Measurements from ENCODE around the gene TMEM191C. TPM values are rescaled to one million over a fixed set of nuclear protein-coding genes. Genes with fewer than 3 reads are reported as not detected.
"Not testable (repeated sequence)": the region's sequence is repeated elsewhere in the genome, so short reads cannot be mapped to it uniquely, and the experiment has no call there.

Gene TMEM191C
- total and polyA plus RNA-seq, 2 of the 8 experiments (the other 6 are each of a cell fraction or from before 2014, with no cell fraction given) = 0.74 to 2.6 TPM

- H3K79me2 ChIP-seq (ENCODE audit: control insufficient read depth in 1 of 2, insufficient read depth in 2 of 2, low read length in 2 of 2); H3K23me2 ChIP-seq (ENCODE audit: low read depth, low read length); H4K91ac ChIP-seq (replicated peaks; ENCODE audit: insufficient read length, low read length); H3K14ac ChIP-seq (ENCODE audit: insufficient read length); CTCF ChIA-PET (ENCODE audit: partially characterized antibody); H3K36me3 ChIP-seq (ENCODE audit: control insufficient read depth in 2 of 4, insufficient read depth in 4 of 4, low read length in 3 of 4); H4K20me1 ChIP-seq (replicated peaks in 1 of 2; ENCODE audit: control insufficient read depth in 1 of 2, insufficient read depth in 2 of 2, low read length in 2 of 2); H2AFZ ChIP-seq (ENCODE audit: low read length); H3K4me1 ChIP-seq (replicated peaks in 1 of 4; ENCODE audit: control insufficient read depth in 3 of 4, insufficient read depth in 4 of 4, low read length in 3 of 4); FAIRE-seq; H3K79me1 ChIP-seq (ENCODE audit: low read depth, low read length); H4K5ac ChIP-seq (ENCODE audit: insufficient read length, low read depth, low read length); H2BK20ac ChIP-seq (ENCODE audit: low read length); H3K9ac ChIP-seq (replicated peaks in 1 of 4; ENCODE audit: extremely low read depth in 1 of 4, low read depth in 3 of 4, low read length in 3 of 4); H3K4me3 ChIP-seq (ENCODE audit: extremely low read depth in 1 of 4, insufficient read depth in 2 of 4, low read depth in 3 of 4, low read length in 4 of 4); H3K23ac ChIP-seq (ENCODE audit: insufficient read length); H3K27me3 ChIP-seq (replicated peaks in 1 of 4; ENCODE audit: control insufficient read depth in 3 of 4, extremely low read depth in 1 of 4, insufficient read depth in 3 of 4, low read length in 3 of 4); H3K18ac ChIP-seq (ENCODE audit: extremely low read depth, low read length); H2BK5ac ChIP-seq (ENCODE audit: low read depth, low read length); H2BK12ac ChIP-seq (ENCODE audit: low read depth, low read length); H3K56ac ChIP-seq (replicated peaks; ENCODE audit: insufficient read length, low read depth, low read length); DNase-seq (ENCODE audit: low read depth in 1 of 2, low spot score in 2 of 2); H2BK120ac ChIP-seq (replicated peaks; ENCODE audit: low read depth, low read length); H3K27ac ChIP-seq (ENCODE audit: low read depth, low read length); H3K4me2 ChIP-seq (ENCODE audit: insufficient read depth in 1 of 2, low read depth in 2 of 2, low read length in 2 of 2); H2AK5ac ChIP-seq (ENCODE audit: low read depth, low read length); H3K4ac ChIP-seq (replicated peaks; ENCODE audit: insufficient read length, low read depth, low read length); H4K8ac ChIP-seq (ENCODE audit: extremely low read depth, insufficient read depth, low read length); H2BK15ac ChIP-seq (ENCODE audit: low read length); POLR2A ChIA-PET (ENCODE audit: partially characterized antibody); H3K9me3 ChIP-seq (ENCODE audit: insufficient read depth in 2 of 2, low read depth in 1 of 2, low read length in 1 of 2): not testable (repeated sequence)
- no CpG with 5 or more reads among the region's 23 CpGs for WGBS, 2 experiments (ENCODE audit: extremely low coverage in 1 of 2, insufficient coverage in 1 of 2, insufficient read length in 1 of 2, insufficient replicate concordance in 2 of 2, low coverage in 1 of 2, low lambda C conversion rate in 2 of 2, missing lambda C conversion rate in 1 of 2)
Measured at GRCh38 chr22:21493789-21494782, 26.9 kb downstream of the TMEM191C start.

GRCh38 chr22:21497984-21498383, 30.8 kb downstream of the TMEM191C start:
- H3K14ac ChIP-seq (ENCODE audit: insufficient read length); H3K4me1 ChIP-seq (replicated peaks in 1 of 4; ENCODE audit: control insufficient read depth in 3 of 4, insufficient read depth in 4 of 4, low read length in 3 of 4); H3K18ac ChIP-seq (ENCODE audit: extremely low read depth, low read length); H3K27ac ChIP-seq (ENCODE audit: low read depth, low read length); H2AK5ac ChIP-seq (ENCODE audit: low read depth, low read length); H3K56ac ChIP-seq (replicated peaks; ENCODE audit: insufficient read length, low read depth, low read length); H3K9ac ChIP-seq (replicated peaks in 1 of 4; ENCODE audit: extremely low read depth in 1 of 4, low read depth in 3 of 4, low read length in 3 of 4); H2BK15ac ChIP-seq (ENCODE audit: low read length); H3K4me2 ChIP-seq (ENCODE audit: insufficient read depth in 1 of 2, low read depth in 2 of 2, low read length in 2 of 2); H3K4ac ChIP-seq (replicated peaks; ENCODE audit: insufficient read length, low read depth, low read length); H4K5ac ChIP-seq (ENCODE audit: insufficient read length, low read depth, low read length); H2BK20ac ChIP-seq (ENCODE audit: low read length); H3K79me1 ChIP-seq (ENCODE audit: low read depth, low read length); H2BK120ac ChIP-seq (replicated peaks; ENCODE audit: low read depth, low read length); H2BK12ac ChIP-seq (ENCODE audit: low read depth, low read length); H3K4me3 ChIP-seq (ENCODE audit: extremely low read depth in 1 of 4, insufficient read depth in 2 of 4, low read depth in 3 of 4, low read length in 4 of 4); H3K23ac ChIP-seq (ENCODE audit: insufficient read length); CTCF ChIA-PET (ENCODE audit: partially characterized antibody); H4K8ac ChIP-seq (ENCODE audit: extremely low read depth, insufficient read depth, low read length); H2BK5ac ChIP-seq (ENCODE audit: low read depth, low read length); H3K79me2 ChIP-seq (ENCODE audit: control insufficient read depth in 1 of 2, insufficient read depth in 2 of 2, low read length in 2 of 2); H3K36me3 ChIP-seq (ENCODE audit: control insufficient read depth in 2 of 4, insufficient read depth in 4 of 4, low read length in 3 of 4); H3K23me2 ChIP-seq (ENCODE audit: low read depth, low read length); H2AFZ ChIP-seq (ENCODE audit: low read length); POLR2A ChIA-PET (ENCODE audit: partially characterized antibody); H4K91ac ChIP-seq (replicated peaks; ENCODE audit: insufficient read length, low read length); H3K9me3 ChIP-seq (ENCODE audit: insufficient read depth in 2 of 2, low read depth in 1 of 2, low read length in 1 of 2); H3K27me3 ChIP-seq (replicated peaks in 1 of 4; ENCODE audit: control insufficient read depth in 3 of 4, extremely low read depth in 1 of 4, insufficient read depth in 3 of 4, low read length in 3 of 4); DNase-seq (ENCODE audit: low read depth in 1 of 2, low spot score in 2 of 2); H4K20me1 ChIP-seq (replicated peaks in 1 of 2; ENCODE audit: control insufficient read depth in 1 of 2, insufficient read depth in 2 of 2, low read length in 2 of 2); FAIRE-seq: not testable (repeated sequence)
- no CpG with 5 or more reads among the region's 4 CpGs for WGBS, 2 experiments (ENCODE audit: extremely low coverage in 1 of 2, insufficient coverage in 1 of 2, insufficient read length in 1 of 2, insufficient replicate concordance in 2 of 2, low coverage in 1 of 2, low lambda C conversion rate in 2 of 2, missing lambda C conversion rate in 1 of 2)
